ENCODE data around the gene FBXO39. TPM values are rescaled to one million over a fixed set of nuclear protein-coding genes. Genes with fewer than 3 reads are reported as not detected.
"Not testable (repeated sequence)": the region's sequence is repeated elsewhere in the genome, so short reads cannot be mapped to it uniquely, and the experiment has no call there.

The FBXO39 gene
- not detected for total RNA-seq

- Histone ChIP-seq H3K27ac (no peak within 1 kb of the TSS), H3K9me3 (no peaks in the 10 kb centered on the region), H3K27me3 (peaks cover 0 to 7% of the 10 kb centered on the region in 2 donors), H3K4me1 (peaks cover 4% of the 10 kb centered on the region), H3K4me3 (no peak within 1 kb of the TSS), H3K36me3 (replicated peaks in 1 of 2; ENCODE audit: insufficient read depth in 1 of 2, low read depth in 2 of 2) (no peaks in the 10 kb centered on the region)
- TF ChIP-seq POLR2A (IDR thresholded peaks at IDR 0.05) (no peak), CTCF (IDR thresholded peaks at IDR 0.05) (no peak)
- WGBS, 2 donors = 2 to 3% methylated on average over 19 to 49 of the region's 49 CpGs
- intact Hi-C loops (cut with DNase I) = no loop called here
- DNase-seq = no peak
- no peak for ATAC-seq
Measured at GRCh38 chr17:6775871-6776405, at the start of gene FBXO39. FBXO39 (plus strand) TSS chr17:6776215; CDS start chr17:6779869, 3,654 bp downstream.

GRCh38 chr17:6729531-6729930, 46.5 kb upstream of the FBXO39 start:
- ATAC-seq = no peak
- Histone ChIP-seq H3K36me3 (replicated peaks in 1 of 2; ENCODE audit: insufficient read depth in 1 of 2, low read depth in 2 of 2) (no peaks in the 10 kb centered on the region), H3K9me3 (no peaks in the 10 kb centered on the region), H3K4me3 (no peak overlapping the region), H3K27ac (no peak overlapping the region), H3K4me1 (no peaks in the 10 kb centered on the region), H3K27me3 (no peaks in the 10 kb centered on the region)
- DNase-seq = no peak
- intact Hi-C loops (cut with DNase I) = no loop called here
- 78 to 79% methylated on average over 4 of the region's 4 CpGs for WGBS, 2 donors
- no peak for TF ChIP-seq POLR2A (IDR thresholded peaks at IDR 0.05)
- no peak for TF ChIP-seq CTCF (IDR thresholded peaks at IDR 0.05)

- DNase-seq; H3K36me3 ChIP-seq (replicated peaks in 1 of 2; ENCODE audit: insufficient read depth in 1 of 2, low read depth in 2 of 2); intact Hi-C loops (cut with DNase I); H3K27me3 ChIP-seq; H3K9me3 ChIP-seq; ATAC-seq; H3K27ac ChIP-seq; H3K4me3 ChIP-seq; H3K4me1 ChIP-seq: not testable (repeated sequence)
- WGBS, 2 donors = 80 to 81% methylated on average over 6 of the region's 6 CpGs
Measured at GRCh38 chr17:6746665-6747064, 29.4 kb upstream of the FBXO39 start.

GRCh38 chr17:6748617-6749016, 27.4 kb upstream of the FBXO39 start:
- no peak overlapping the region for H3K27ac ChIP-seq
- no peaks in the 10 kb centered on the region for H3K4me1 ChIP-seq
- TF ChIP-seq CTCF (IDR thresholded peaks at IDR 0.05) = no peak
- no peak overlapping the region for H3K4me3 ChIP-seq
- intact Hi-C loops (cut with DNase I) = no loop called here
- no peaks in the 10 kb centered on the region for H3K36me3 ChIP-seq (replicated peaks in 1 of 2; ENCODE audit: insufficient read depth in 1 of 2, low read depth in 2 of 2)
- no peak for ATAC-seq
- no peaks in the 10 kb centered on the region for H3K27me3 ChIP-seq
- H3K9me3 ChIP-seq = no peaks in the 10 kb centered on the region
- no peak for DNase-seq

GRCh38 chr17:6749519-6749918, 26.5 kb upstream of the FBXO39 start:
- Histone ChIP-seq H3K4me1 (no peaks in the 10 kb centered on the region), H3K27ac (no peak overlapping the region), H3K4me3 (no peak overlapping the region), H3K9me3 (no peaks in the 10 kb centered on the region), H3K36me3 (replicated peaks in 1 of 2; ENCODE audit: insufficient read depth in 1 of 2, low read depth in 2 of 2) (no peaks in the 10 kb centered on the region), H3K27me3 (no peaks in the 10 kb centered on the region)
- ATAC-seq (no peak), DNase-seq (no peak)
- TF ChIP-seq CTCF (IDR thresholded peaks at IDR 0.05) (no peak), POLR2A (IDR thresholded peaks at IDR 0.05) (no peak)
- 76 to 80% methylated on average over 6 of the region's 6 CpGs for WGBS, 2 donors
- intact Hi-C loops (cut with DNase I) = no loop called here

All from body of pancreas (tissue), 4 donors.